Glutamatergic neuron (in vitro differentiated cells): Measurements from ENCODE around the gene DCT. TPM values are rescaled to one million over a fixed set of nuclear protein-coding genes. Genes with fewer than 3 reads are reported as not detected.

Experiments
- DNase-seq: peaks from one replicate; pipeline ENCODE4 v3.0.0; 2022
- H3K27ac Mint-ChIP-seq: one replicate; pipeline ENCODE4 v1.8.0; 2020; ENCODE audit warnings: mild to moderate bottlenecking, mixed read lengths, inconsistent platforms; ENCODE audit not compliant: unreplicated experiment
- H3K27me3 Mint-ChIP-seq: one replicate; pipeline ENCODE4 v1.8.0; 2020; ENCODE audit warnings: mild to moderate bottlenecking, moderate library complexity, mixed read lengths, inconsistent platforms; ENCODE audit not compliant: unreplicated experiment
- H3K36me3 Mint-ChIP-seq: one replicate; pipeline ENCODE4 v1.8.0; 2020; ENCODE audit warnings: mild to moderate bottlenecking, mixed read lengths, inconsistent platforms; ENCODE audit not compliant: unreplicated experiment
- H3K4me1 Mint-ChIP-seq: one replicate; pipeline ENCODE4 v1.8.0; 2020; ENCODE audit warnings: mild to moderate bottlenecking, low read depth, mixed read lengths, inconsistent platforms; ENCODE audit not compliant: unreplicated experiment
- H3K4me3 Mint-ChIP-seq: one replicate; pipeline ENCODE4 v1.8.0; 2020; ENCODE audit warnings: mild to moderate bottlenecking, mixed read lengths, inconsistent platforms; ENCODE audit not compliant: unreplicated experiment
- H3K9me3 Mint-ChIP-seq: one replicate; pipeline ENCODE4 v1.8.0; 2020; ENCODE audit warnings: mild to moderate bottlenecking, moderate library complexity, mixed read lengths, inconsistent platforms; ENCODE audit not compliant: unreplicated experiment
- CTCF ChIP-seq: fragments of 200-600 bp; sonication (generic); IDR thresholded peaks from one replicate; pipeline ENCODE4 v1.5.0; 2021; ENCODE audit not compliant: partially characterized antibody, unreplicated experiment
- total RNA-seq: library from RNA; stranded (reverse); fragmentation: NEBNext Ultra II Directional; extraction: Animal tissue kit (Norgen Biotek cat#: 25700); gene quantifications from one replicate; pipeline ENCODE4 v1.2.1, GENCODE V29; 2021; ENCODE audit not compliant: unreplicated experiment

Gene DCT
- total RNA-seq, 1 donor from 2014 or later = 0.07 TPM

GRCh38 chr13:94462670-94463069 lies 16.8 kb downstream of the DCT start:
- no peak overlapping the region for H3K4me3 Mint-ChIP-seq
- no peaks in the 10 kb centered on the region for H3K9me3 Mint-ChIP-seq
- no peak for DNase-seq
- H3K36me3 Mint-ChIP-seq = no peaks in the 10 kb centered on the region
- no peaks in the 10 kb centered on the region for H3K4me1 Mint-ChIP-seq
- no peak overlapping the region for H3K27ac Mint-ChIP-seq
- TF ChIP-seq CTCF = no peak
- H3K27me3 Mint-ChIP-seq = no peaks in the 10 kb centered on the region

DNA sequence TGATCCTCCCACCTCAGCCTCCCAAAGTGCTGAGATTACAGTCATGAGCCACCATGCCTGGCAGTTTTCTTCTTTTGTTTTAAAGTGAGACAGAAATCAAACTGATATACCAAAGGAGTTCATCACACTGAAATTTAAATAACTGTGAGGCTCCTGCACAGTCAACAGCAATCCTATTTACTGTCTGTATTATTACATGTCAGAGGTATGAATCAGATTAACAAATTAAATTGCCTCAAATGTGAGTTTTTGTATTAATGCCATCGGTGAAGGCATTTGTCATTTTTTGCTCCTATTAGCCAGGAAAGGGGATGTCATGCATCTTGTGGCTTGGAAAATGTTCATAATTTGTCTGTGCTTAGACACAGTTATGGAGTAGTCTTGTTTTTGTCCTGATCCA lies 20.4 kb downstream of the DCT start:
- TF ChIP-seq CTCF = no peak
- Mint-ChIP-seq H3K4me3 (no peak overlapping the region), H3K27ac (no peak overlapping the region), H3K4me1 (no peaks in the 10 kb centered on the region), H3K9me3 (no peaks in the 10 kb centered on the region), H3K36me3 (no peaks in the 10 kb centered on the region), H3K27me3 (no peaks in the 10 kb centered on the region)
- DNase-seq = no peak

GRCh38 chr13:94455414-94455813 lies 24.1 kb downstream of the DCT start:
- Mint-ChIP-seq H3K9me3 (peaks cover 2% of the 10 kb centered on the region), H3K4me3 (no peak overlapping the region), H3K36me3 (no peaks in the 10 kb centered on the region), H3K27ac (no peak overlapping the region), H3K4me1 (no peaks in the 10 kb centered on the region), H3K27me3 (no peaks in the 10 kb centered on the region)
- DNase-seq = no peak
- no peak for TF ChIP-seq CTCF

DNA sequence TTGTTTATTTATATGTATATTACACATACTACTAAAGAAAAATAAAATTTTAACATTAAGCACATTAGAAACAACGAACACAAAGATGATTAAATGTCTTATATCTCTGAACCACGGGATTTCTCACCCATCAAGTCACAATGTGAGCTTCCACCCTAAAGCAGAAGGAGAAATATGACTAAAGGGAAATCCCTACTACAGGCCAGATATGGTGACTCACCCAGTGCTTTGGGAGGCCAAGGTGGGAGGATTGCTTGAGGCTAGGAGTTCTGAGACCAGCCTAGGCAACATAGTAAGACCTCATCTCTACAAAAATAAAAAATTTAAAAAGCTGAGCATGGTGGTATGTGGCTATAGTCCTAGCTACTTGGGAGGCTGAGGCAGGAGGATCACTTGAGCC lies 24.6 kb downstream of the DCT start:
- Mint-ChIP-seq H3K27ac (no peak overlapping the region), H3K9me3 (peaks cover 4% of the 10 kb centered on the region), H3K36me3 (no peaks in the 10 kb centered on the region), H3K27me3 (no peaks in the 10 kb centered on the region), H3K4me3 (no peak overlapping the region), H3K4me1 (no peaks in the 10 kb centered on the region)
- no peak for TF ChIP-seq CTCF
- no peak for DNase-seq

- H3K27me3 Mint-ChIP-seq = no peaks in the 10 kb centered on the region
- H3K4me1 Mint-ChIP-seq = no peaks in the 10 kb centered on the region
- no peak overlapping the region for H3K4me3 Mint-ChIP-seq
- no peaks in the 10 kb centered on the region for H3K36me3 Mint-ChIP-seq
- no peak for DNase-seq
- TF ChIP-seq CTCF = no peak
- no peak overlapping the region for H3K27ac Mint-ChIP-seq
- H3K9me3 Mint-ChIP-seq = peaks cover 7% of the 10 kb centered on the region
These were observed 25.1 kb downstream of the DCT start for GRCh38 chr13:94454334-94454733.
